HG02610 (cell line): ENCODE measurements around the gene NVL.
A peak's percentile ranks its signal among the peaks of the same experiment; 100 is the strongest.

Experiments used
- ATAC-seq: cut with Tn5 transposase; IDR thresholded peaks from one replicate; pipeline ENCODE4 v1.9.1; 2021; ENCODE audit warnings: mild to moderate bottlenecking, moderate library complexity; ENCODE audit not compliant: unreplicated experiment

Gene NVL

GRCh38 chr1:224201383-224201782 lies 128.6 kb downstream of the NVL start:
- ATAC-seq, result no peak

- no peak for ATAC-seq
Measured at GRCh38 chr1:224199679-224200078, 130.3 kb downstream of the NVL start.

GRCh38 chr1:224198572-224198971 lies 131.4 kb downstream of the NVL start:
- no peak for ATAC-seq

- no peak for ATAC-seq
Measured at GRCh38 chr1:224196813-224197600, 133.0 kb downstream of the NVL start.

GRCh38 chr1:224193319-224193966 lies 136.5 kb downstream of the NVL start:
- no peak for ATAC-seq

GRCh38 chr1:224192082-224192788 lies 137.7 kb downstream of the NVL start:
- peak; percentile 47 for ATAC-seq

- ATAC-seq, result no peak
Measured at GRCh38 chr1:224189561-224189960, 140.4 kb downstream of the NVL start.

GRCh38 chr1:224188286-224188685 lies 141.7 kb downstream of the NVL start:
- ATAC-seq, result no peak

- no peak for ATAC-seq
Measured at GRCh38 chr1:224185208-224185607, 144.8 kb downstream of the NVL start.

- peak; percentile 34 for ATAC-seq
Measured at GRCh38 chr1:224183591-224184312, 146.2 kb downstream of the NVL start.

GRCh38 chr1:224182866-224183590 lies 146.9 kb downstream of the NVL start, which contains the start of gene DEGS1:
DEGS1 (plus strand) TSS chr1:224183240; CDS start chr1:224183337, 97 bp downstream.
- peak; percentile 65 for ATAC-seq

GRCh38 chr1:224182057-224182865 lies 147.7 kb downstream of the NVL start:
- peak; percentile 53 for ATAC-seq

GRCh38 chr1:224181453-224181810 lies 148.5 kb downstream of the NVL start:
- no peak for ATAC-seq

- ATAC-seq, result no peak
Measured at GRCh38 chr1:224180783-224181452, 149.1 kb downstream of the NVL start.

GRCh38 chr1:224178894-224179293 lies 151.1 kb downstream of the NVL start:
- ATAC-seq, result no peak

GRCh38 chr1:224177356-224177999 lies 152.5 kb downstream of the NVL start:
- no peak for ATAC-seq
